GM12873 (cell line): Measurements from ENCODE around the gene PSMB2.

ENCODE experiments used
- TF ChIP-seq, protein P1 (sequence below): IDR thresholded peaks from 2 replicates; pipeline ENCODE4 v1.5.1; 2012; ENCODE audit warnings: low read depth, mild to moderate bottlenecking, moderate library complexity, low read length, control low read depth; ENCODE audit not compliant: insufficient read depth; ENCODE audit errors: missing control alignments

PSMB2 gene

DNA sequence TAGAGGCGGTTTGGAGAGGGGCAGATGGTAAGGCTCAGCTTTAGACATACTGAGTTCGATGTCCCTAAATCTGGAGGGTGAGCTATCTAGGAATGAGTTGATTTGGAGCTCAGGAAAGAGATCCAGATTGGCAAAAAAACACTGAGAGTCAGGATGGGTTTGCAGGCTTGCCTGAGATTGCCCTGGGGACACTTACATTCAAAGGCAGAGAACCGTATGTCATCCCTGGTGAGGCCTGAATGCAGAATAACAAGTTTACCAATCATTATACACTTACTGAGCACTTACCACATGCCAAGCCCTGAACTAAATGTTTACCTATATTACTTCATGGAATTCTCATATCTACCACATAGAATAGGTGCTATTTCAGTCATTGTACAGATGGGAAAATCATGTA lies 40.7 kb downstream of the PSMB2 start:
- TF ChIP-seq, protein P1, sequence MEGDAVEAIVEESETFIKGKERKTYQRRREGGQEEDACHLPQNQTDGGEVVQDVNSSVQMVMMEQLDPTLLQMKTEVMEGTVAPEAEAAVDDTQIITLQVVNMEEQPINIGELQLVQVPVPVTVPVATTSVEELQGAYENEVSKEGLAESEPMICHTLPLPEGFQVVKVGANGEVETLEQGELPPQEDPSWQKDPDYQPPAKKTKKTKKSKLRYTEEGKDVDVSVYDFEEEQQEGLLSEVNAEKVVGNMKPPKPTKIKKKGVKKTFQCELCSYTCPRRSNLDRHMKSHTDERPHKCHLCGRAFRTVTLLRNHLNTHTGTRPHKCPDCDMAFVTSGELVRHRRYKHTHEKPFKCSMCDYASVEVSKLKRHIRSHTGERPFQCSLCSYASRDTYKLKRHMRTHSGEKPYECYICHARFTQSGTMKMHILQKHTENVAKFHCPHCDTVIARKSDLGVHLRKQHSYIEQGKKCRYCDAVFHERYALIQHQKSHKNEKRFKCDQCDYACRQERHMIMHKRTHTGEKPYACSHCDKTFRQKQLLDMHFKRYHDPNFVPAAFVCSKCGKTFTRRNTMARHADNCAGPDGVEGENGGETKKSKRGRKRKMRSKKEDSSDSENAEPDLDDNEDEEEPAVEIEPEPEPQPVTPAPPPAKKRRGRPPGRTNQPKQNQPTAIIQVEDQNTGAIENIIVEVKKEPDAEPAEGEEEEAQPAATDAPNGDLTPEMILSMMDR, result no peak

DNA sequence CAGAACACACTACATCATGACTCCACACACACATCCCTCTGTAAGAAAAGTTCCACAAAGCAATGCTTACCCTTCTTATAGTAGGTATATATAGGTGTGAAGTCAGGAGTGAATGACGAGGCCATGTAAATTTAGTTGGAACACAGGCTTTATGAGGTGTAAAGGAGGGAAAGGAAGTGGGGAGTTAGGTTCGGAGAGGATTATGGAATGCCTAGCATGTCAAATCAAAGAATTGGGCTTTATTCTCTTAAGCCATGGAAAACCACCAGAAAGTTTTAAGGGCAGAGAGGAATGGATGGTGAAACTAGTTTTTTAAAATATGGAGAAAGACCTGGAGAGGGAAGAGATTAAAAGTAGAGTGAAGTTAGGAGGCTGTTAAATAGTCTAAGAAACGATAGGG lies 41.9 kb downstream of the PSMB2 start:
- TF ChIP-seq, protein P1, result no peak

DNA sequence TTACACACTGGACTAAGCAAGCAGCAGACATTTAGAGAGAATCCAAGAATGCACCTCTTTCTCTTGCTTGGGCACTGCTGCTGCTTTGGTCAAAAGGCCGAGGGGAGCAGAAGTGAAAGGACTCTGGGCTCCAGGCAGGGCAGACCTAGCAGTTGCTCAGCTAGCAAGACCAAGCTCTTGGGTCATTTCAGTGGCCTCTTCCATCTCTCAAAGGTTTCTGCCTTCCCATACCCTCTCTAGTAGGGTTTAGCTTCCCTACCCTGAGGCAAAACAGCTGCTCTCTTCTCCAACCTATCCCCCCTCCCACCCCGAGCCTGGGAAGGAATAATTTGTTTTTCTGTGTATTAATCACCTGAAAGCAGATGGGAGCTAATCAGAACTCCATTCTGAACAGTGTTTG lies 42.4 kb downstream of the PSMB2 start:
- TF ChIP-seq, protein P1, result no peak

DNA sequence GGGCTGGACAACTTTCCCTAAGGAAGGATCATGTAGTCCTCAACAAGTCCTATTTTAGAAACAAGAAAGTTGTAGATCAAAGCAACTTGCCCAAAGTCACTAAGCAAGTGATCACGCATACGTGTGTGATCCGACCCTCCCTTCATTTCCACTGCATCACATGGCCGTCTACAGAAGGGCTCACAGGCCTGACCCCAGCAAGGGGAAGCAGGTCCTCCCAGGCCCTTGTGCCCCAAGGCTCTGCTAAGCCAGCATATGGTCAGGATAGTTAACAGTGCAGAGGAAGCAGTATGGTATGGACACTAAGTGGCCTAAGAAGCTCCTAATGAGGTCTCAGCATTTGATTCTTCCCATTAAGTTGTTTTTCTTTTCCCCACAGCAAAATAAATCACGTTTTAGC lies 43.5 kb downstream of the PSMB2 start:
- TF ChIP-seq, protein P1, result no peak

DNA sequence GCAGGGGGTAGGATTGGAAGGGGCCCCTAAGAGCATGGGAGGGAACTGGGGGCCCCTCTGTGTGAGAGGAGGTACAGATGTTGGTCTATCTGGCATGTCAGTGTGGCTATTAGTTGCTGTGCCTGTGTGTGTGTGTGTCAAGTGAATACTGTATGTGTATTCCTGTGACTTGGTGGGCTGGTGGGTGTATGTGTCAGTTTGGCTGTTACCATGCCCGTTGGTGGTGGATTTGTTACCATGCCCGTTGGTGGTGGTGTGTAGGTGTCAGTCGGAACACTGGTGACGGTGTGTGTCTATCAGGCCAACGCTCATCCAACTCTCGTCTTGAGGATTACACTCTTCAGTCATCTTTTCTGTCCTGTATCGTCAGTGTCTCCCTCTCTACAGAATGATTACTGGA lies 45.6 kb downstream of the PSMB2 start:
- TF ChIP-seq, protein P1, result no peak

DNA sequence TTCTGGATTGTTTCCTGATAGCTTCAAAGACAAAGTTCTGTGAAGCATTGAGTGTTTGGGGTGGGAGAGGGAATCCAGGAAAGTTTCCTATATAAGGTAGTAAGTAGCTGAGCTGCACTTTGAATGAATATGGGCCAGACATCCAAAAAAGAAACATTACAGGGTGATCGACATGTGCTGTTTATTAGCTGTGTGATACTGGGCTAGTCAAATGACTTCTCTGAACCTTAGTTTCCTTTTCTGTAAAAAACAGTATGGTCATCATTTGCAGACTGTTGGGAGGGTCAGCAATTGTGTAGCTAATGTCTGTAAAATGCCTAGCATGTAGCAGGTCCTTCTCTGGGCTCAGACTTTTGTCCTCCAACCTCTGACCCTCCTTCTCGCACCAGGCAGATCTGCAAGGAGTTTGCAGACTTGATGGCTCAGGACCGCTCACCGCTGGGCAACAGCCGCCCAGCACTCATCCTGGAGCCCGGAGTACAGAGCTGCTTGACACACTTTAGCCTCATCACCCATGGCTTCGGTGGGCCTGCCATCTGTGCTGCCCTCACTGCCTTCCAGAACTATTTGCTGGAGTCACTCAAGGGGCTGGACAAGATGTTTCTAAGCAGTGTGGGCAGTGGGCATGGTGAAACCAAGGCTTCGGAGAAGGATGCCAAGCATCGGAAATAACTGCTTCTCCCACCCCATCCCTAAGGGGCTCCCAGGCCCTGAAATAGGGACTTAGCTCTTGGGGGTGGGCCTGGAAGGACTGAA lies 47.1 kb downstream of the PSMB2 start:
- TF ChIP-seq, protein P1, result no peak

DNA sequence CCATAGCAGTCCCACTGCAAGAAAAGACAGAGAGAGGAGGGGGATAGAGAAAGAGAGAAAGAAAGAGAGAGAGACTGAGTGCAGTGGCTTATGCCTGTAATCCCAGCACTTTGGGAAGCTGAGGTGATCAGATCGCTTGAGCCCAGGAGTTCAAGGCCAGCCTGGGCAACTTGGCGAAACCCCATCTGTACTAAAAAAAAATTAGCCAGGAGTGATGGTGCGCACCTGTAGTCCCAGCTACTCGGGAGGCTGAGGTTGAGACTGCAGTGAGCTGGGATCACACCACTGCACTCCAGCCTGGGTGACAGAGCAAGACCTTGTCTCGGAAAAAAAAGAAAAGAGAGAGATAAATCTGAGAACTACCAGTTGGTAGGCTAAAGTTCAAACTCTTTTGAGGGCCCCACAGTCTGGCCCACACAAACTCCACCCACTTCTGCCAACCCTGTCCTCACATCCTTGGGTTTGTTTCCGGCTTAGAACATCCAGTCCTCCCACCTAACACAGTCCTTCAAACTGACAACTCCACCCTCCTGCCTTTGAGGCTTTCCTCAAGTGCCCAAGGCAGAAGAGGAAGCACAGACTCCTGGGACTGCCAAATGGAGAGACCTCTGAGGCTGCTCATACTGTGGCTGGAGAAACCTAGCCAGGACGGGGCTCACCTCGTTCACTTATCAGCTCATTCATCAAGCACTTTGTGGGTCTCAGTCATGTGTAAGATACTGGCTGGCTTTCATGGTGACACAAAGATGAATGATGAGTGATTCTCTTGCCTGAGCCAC lies 48.1 kb downstream of the PSMB2 start:
- TF ChIP-seq, protein P1, result no peak
